ENCODE results near the gene TOP2A.

- TF ChIP-seq, protein P1, sequence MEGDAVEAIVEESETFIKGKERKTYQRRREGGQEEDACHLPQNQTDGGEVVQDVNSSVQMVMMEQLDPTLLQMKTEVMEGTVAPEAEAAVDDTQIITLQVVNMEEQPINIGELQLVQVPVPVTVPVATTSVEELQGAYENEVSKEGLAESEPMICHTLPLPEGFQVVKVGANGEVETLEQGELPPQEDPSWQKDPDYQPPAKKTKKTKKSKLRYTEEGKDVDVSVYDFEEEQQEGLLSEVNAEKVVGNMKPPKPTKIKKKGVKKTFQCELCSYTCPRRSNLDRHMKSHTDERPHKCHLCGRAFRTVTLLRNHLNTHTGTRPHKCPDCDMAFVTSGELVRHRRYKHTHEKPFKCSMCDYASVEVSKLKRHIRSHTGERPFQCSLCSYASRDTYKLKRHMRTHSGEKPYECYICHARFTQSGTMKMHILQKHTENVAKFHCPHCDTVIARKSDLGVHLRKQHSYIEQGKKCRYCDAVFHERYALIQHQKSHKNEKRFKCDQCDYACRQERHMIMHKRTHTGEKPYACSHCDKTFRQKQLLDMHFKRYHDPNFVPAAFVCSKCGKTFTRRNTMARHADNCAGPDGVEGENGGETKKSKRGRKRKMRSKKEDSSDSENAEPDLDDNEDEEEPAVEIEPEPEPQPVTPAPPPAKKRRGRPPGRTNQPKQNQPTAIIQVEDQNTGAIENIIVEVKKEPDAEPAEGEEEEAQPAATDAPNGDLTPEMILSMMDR (IDR thresholded peaks at IDR 0.05; ENCODE audit: poor library complexity, severe bottlenecking) = no peak
- no peak for TF ChIP-seq POLR2AphosphoS5 (IDR thresholded peaks at IDR 0.05)
- no peak for TF ChIP-seq EP300 (conservative IDR thresholded peaks at IDR 0.05; ENCODE audit: poor library complexity, severe bottlenecking)
- TF ChIP-seq TAF1 (IDR thresholded peaks at IDR 0.05; ENCODE audit: low read depth) = no peak
- no peak for TF ChIP-seq REST (IDR thresholded peaks at IDR 0.05; ENCODE audit: borderline replicate concordance)
- TF ChIP-seq EZH2 (IDR thresholded peaks at IDR 0.05; ENCODE audit: borderline replicate concordance, insufficient read depth, low read length, poor library complexity, severe bottlenecking) = no peak
- TF ChIP-seq RAD21 (conservative IDR thresholded peaks at IDR 0.05) = no peak
- TF ChIP-seq MXI1 (conservative IDR thresholded peaks at IDR 0.05; ENCODE audit: poor library complexity, severe bottlenecking) = no peak
Measured at GRCh38 chr17:40369923-40370322, 47.8 kb downstream of the TOP2A start.

Data from neural cell (in vitro differentiated cells).